ENCODE data around the gene FBXL13. TPM values are rescaled to one million over a fixed set of nuclear protein-coding genes. Genes with fewer than 3 reads are reported as not detected.
"Not testable (repeated sequence)": the region's sequence is repeated elsewhere in the genome, so short reads cannot be mapped to it uniquely, and the experiment has no call there.

The FBXL13 gene
- polyA plus RNA-seq, 1 experiment = 0.95 TPM

DNA sequence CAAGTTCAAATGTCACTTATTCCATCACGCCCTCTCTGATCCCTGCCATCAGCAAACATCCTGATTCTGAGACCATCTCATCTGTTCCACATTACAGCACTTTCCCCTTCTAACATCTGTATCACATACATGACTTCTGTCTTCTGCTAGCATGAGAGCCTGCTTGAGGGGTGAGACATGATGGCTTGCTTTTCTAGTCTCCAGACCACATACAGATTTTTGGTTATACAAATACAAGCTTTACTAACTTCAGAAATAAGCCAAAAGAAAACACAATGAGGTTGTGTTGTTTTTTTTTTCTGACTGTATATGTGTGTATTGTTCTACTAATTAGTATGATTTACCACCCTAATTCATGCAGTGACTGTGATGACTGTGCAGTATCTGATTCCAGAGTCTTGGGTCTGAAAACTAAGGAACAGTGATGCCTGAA is 40.0 kb upstream of the FBXL13 start:
- no peak for DNase-seq (ENCODE audit: low read depth, low spot score)
- no peaks in the 10 kb centered on the region for H3K27me3 ChIP-seq (ENCODE audit: control insufficient read depth, insufficient read depth, low read length)
- H3K4me3 ChIP-seq (ENCODE audit: low read depth, low read length) = no peak overlapping the region
- POLR2A ChIA-PET = no interaction called here
- CTCF ChIA-PET = no interaction called here
- H3K9me3 ChIP-seq (ENCODE audit: control insufficient read depth, insufficient read depth, low read length) = no peaks in the 10 kb centered on the region
- no peak overlapping the region for H3K27ac ChIP-seq (ENCODE audit: low read depth, low read length)
- TF ChIP-seq, protein P1, sequence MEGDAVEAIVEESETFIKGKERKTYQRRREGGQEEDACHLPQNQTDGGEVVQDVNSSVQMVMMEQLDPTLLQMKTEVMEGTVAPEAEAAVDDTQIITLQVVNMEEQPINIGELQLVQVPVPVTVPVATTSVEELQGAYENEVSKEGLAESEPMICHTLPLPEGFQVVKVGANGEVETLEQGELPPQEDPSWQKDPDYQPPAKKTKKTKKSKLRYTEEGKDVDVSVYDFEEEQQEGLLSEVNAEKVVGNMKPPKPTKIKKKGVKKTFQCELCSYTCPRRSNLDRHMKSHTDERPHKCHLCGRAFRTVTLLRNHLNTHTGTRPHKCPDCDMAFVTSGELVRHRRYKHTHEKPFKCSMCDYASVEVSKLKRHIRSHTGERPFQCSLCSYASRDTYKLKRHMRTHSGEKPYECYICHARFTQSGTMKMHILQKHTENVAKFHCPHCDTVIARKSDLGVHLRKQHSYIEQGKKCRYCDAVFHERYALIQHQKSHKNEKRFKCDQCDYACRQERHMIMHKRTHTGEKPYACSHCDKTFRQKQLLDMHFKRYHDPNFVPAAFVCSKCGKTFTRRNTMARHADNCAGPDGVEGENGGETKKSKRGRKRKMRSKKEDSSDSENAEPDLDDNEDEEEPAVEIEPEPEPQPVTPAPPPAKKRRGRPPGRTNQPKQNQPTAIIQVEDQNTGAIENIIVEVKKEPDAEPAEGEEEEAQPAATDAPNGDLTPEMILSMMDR (IDR thresholded peaks at IDR 0.05; ENCODE audit: low read depth, low read length) = no peak

DNA sequence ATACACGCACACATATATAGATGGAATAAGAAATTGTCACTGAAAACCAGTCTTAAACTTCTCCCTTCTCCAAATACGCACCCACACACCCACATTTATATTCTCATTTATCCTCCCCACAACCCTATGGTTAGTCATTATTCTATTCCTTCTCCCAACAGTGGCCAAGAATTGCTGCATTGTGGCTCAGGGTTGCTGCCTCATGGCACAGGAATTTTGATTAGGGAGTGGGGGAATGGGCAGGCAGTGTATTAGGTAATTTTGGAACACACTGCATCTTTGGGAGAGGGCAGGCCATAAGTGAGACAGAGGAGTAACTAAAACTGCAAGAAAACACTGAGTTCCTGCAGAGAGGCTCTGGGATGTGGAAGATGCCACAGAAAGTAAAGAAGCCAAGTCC is 38.6 kb upstream of the FBXL13 start:
- Histone ChIP-seq H3K4me3 (ENCODE audit: low read depth, low read length) (no peak overlapping the region), H3K27ac (ENCODE audit: low read depth, low read length) (no peak overlapping the region), H3K27me3 (ENCODE audit: control insufficient read depth, insufficient read depth, low read length) (no peaks in the 10 kb centered on the region), H3K9me3 (ENCODE audit: control insufficient read depth, insufficient read depth, low read length) (no peaks in the 10 kb centered on the region)
- ChIA-PET CTCF (no interaction called here), POLR2A (no interaction called here)
- TF ChIP-seq, protein P1 (IDR thresholded peaks at IDR 0.05; ENCODE audit: low read depth, low read length) = no peak
- peak; percentile 59 for DNase-seq (ENCODE audit: low read depth, low spot score)

- POLR2A ChIA-PET = interaction anchor here (0.8 kb wide), 1 partner anchor 34 kb away, joined by 3 read pairs; no protein-coding TSS in a partner anchor
- H3K27ac ChIP-seq (ENCODE audit: low read depth, low read length); H3K4me3 ChIP-seq (ENCODE audit: low read depth, low read length); DNase-seq (ENCODE audit: low read depth, low spot score); CTCF ChIA-PET; H3K27me3 ChIP-seq (ENCODE audit: control insufficient read depth, insufficient read depth, low read length); H3K9me3 ChIP-seq (ENCODE audit: control insufficient read depth, insufficient read depth, low read length): not testable (repeated sequence)
Measured at GRCh38 chr7:103106703-103107070, 32.1 kb upstream of the FBXL13 start.

- H3K4me3 ChIP-seq (ENCODE audit: low read depth, low read length) = no peak overlapping the region
- ChIA-PET CTCF (no interaction called here), POLR2A (interaction anchor here (0.8 kb wide), 1 partner anchor 34 kb away, joined by 3 read pairs; no protein-coding TSS in a partner anchor)
- TF ChIP-seq, protein P1 (IDR thresholded peaks at IDR 0.05; ENCODE audit: low read depth, low read length) = no peak
- peak overlapping the region; percentile 21 for H3K27ac ChIP-seq (ENCODE audit: low read depth, low read length)
- H3K9me3 ChIP-seq (ENCODE audit: control insufficient read depth, insufficient read depth, low read length) = no peaks in the 10 kb centered on the region
- DNase-seq (ENCODE audit: low read depth, low spot score) = no peak
- no peaks in the 10 kb centered on the region for H3K27me3 ChIP-seq (ENCODE audit: control insufficient read depth, insufficient read depth, low read length)
Measured at GRCh38 chr7:103106005-103106702, 31.6 kb upstream of the FBXL13 start.

DNA sequence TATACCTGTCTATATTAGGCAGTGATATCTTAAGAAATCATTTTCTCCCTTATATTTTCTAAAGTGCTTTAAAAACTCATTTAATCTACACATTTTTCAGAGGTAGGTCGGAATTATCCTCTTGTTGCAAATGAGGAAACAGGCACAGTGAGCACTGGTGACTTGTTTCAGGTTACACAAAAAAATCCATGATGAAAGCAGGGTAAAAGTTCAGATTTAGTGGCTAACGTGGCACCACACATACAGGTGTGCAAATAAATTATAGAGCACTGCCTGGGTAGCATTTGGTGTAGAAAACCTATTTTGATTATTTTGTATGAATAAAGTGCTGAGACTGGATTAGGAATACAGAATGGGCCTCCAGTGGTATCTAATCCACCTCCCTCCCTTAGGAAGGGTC is 26.9 kb upstream of the FBXL13 start:
- no peak for DNase-seq (ENCODE audit: low read depth, low spot score)
- Histone ChIP-seq H3K27me3 (ENCODE audit: control insufficient read depth, insufficient read depth, low read length) (no peaks in the 10 kb centered on the region), H3K27ac (ENCODE audit: low read depth, low read length) (no peak overlapping the region), H3K4me3 (ENCODE audit: low read depth, low read length) (no peak overlapping the region), H3K9me3 (ENCODE audit: control insufficient read depth, insufficient read depth, low read length) (no peaks in the 10 kb centered on the region)
- TF ChIP-seq, protein P1 (IDR thresholded peaks at IDR 0.05; ENCODE audit: low read depth, low read length) = no peak
- CTCF ChIA-PET = interaction anchor here (1.2 kb wide), 1 partner anchor 11 kb away, joined by 3 read pairs; no protein-coding TSS in a partner anchor
- POLR2A ChIA-PET = no interaction called here

Measured in AG04450 (cell line).